ENCODE data around the gene ADAM11.
"Not testable (repeated sequence)": the region's sequence is repeated elsewhere in the genome, so short reads cannot be mapped to it uniquely, and the experiment has no call there.

Gene ADAM11

DNA sequence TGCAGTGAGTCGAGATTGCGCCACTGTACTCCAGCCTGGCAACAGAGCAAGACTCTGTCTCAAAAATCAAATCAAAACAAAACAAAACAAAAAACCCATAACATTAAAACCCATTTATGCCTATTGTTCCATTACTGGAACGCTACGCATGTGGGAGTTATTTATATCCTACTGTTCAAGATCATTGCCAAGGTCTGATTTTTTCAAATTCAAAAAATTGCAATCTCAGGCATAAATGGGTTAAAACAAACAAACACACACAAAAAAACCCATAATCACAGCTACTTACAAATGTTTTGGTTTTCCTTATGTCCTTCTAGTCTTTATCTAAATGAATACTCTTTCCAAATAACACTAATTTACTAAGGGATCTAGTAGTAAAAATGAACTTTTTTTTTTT is 53.5 kb downstream of the ADAM11 start:
- no peak overlapping the region for H3K4me3 ChIP-seq (ENCODE audit: low read length)
- DNase-seq (ENCODE audit: low read depth), result no peak
- TF ChIP-seq, protein P1, sequence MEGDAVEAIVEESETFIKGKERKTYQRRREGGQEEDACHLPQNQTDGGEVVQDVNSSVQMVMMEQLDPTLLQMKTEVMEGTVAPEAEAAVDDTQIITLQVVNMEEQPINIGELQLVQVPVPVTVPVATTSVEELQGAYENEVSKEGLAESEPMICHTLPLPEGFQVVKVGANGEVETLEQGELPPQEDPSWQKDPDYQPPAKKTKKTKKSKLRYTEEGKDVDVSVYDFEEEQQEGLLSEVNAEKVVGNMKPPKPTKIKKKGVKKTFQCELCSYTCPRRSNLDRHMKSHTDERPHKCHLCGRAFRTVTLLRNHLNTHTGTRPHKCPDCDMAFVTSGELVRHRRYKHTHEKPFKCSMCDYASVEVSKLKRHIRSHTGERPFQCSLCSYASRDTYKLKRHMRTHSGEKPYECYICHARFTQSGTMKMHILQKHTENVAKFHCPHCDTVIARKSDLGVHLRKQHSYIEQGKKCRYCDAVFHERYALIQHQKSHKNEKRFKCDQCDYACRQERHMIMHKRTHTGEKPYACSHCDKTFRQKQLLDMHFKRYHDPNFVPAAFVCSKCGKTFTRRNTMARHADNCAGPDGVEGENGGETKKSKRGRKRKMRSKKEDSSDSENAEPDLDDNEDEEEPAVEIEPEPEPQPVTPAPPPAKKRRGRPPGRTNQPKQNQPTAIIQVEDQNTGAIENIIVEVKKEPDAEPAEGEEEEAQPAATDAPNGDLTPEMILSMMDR (conservative IDR thresholded peaks at IDR 0.05; ENCODE audit: low read depth, low read length), result no peak

DNA sequence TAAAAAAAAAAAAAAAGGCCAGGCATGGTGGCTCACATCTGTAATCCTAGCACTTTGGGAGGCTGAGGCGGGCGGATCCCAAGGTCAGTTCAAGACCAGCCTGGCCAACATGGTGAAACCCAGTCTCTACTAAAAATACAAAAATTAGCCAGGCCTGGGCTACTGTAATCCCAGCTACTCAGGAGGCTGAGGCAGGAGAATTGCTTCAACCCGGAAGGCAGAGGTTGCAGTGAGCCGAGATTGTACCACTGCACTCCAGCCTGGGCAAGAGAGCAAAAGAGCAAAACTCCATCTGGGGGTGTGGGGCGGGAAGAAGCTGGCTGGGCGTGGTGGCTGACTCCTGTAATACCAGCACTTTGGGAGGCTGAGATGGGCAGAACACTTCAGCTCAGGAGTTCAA is 59.7 kb downstream of the ADAM11 start:
- DNase-seq (ENCODE audit: low read depth); H3K4me3 ChIP-seq (ENCODE audit: low read length): not testable (repeated sequence)

DNA sequence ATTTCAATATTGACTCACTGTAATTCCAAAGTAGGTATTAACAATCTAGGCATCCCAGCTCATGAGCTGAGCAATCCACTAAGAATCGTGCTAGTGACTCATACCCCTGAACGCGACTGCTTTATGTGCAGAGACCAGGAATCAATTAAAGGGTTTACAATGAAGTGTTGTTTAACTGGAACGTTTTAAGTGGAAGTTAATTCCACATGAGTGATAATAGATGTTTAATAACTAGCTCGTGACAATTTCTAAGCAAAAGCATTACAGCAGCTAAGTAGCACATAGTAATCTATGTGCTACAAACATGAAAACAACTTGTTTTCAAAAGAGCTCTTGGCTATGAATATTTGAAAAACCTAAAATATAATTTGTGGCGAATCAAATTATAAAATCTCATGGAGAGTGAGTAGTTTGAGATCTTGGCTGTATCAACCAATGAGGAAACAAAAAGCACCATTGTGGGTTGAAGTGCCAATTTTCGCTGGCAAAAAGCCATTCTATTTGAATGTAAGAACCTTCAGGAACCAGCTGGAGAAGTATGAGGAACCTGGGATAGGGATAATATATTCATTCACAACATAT is 61.9 kb downstream of the ADAM11 start:
- H3K4me3 ChIP-seq (ENCODE audit: low read length), result peak overlapping the region; percentile 16
- peak; percentile 98 for DNase-seq (ENCODE audit: low read depth)
- TF ChIP-seq, protein P1 (conservative IDR thresholded peaks at IDR 0.05; ENCODE audit: low read depth, low read length), result no peak

DNA sequence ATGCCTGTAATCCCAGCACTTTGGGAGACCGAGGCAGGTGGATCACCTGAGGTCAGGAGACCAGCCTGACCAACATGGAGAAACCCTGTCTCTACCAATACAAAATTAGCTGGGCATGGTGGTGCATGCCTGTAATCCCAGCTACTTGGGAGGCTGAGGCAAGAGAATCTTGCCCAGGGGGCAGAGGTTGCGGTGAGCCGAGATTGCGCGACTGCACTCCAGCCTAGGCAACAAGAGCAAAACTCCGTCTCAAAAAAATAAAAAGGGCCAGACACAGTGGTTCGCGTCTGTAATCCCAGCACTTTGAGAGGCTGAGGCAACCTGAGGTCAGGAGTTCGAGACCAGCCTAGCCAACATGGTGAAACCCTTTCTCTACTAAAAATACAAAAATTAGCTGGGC is 66.4 kb downstream of the ADAM11 start:
- not testable (repeated sequence) for DNase-seq (ENCODE audit: low read depth); H3K4me3 ChIP-seq (ENCODE audit: low read length)

- TF ChIP-seq, protein P1 (conservative IDR thresholded peaks at IDR 0.05; ENCODE audit: low read depth, low read length), result no peak
- no peak overlapping the region for H3K4me3 ChIP-seq (ENCODE audit: low read length)
- no peak for DNase-seq (ENCODE audit: low read depth)
Measured at GRCh38 chr17:44826123-44826790, 67.5 kb downstream of the ADAM11 start.

DNA sequence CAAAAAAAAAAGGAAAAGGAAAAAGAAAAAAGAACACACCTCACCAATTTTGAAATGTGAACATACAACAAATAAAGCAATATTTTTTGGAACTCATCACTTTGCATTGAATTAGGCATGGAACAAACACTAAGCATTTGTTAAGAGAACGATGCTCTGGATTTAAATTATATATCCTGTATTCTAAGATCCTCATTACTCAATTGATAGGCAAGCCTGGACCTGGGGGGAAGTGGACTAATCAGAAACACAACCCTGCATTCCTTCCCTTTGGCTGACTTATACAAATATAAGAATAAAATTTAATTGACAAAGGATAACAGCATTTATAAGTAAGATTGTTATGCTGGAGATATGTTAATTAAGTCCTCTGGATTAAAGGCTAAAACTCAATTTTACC is 69.1 kb downstream of the ADAM11 start:
- TF ChIP-seq, protein P1 (conservative IDR thresholded peaks at IDR 0.05; ENCODE audit: low read depth, low read length), result no peak
- no peak for DNase-seq (ENCODE audit: low read depth)
- H3K4me3 ChIP-seq (ENCODE audit: low read length), result peak overlapping the region; percentile 72

GRCh38 chr17:44828919-44829522 is 70.2 kb downstream of the ADAM11 start:
- H3K4me3 ChIP-seq (ENCODE audit: low read length), result peak overlapping the region; percentile 72
- DNase-seq (ENCODE audit: low read depth), result no peak
- TF ChIP-seq, protein P1 (conservative IDR thresholded peaks at IDR 0.05; ENCODE audit: low read depth, low read length), result no peak

Measured in retinal pigment epithelial cell (primary cell).